Cortex of kidney (tissue), 1 donor: ENCODE results near the gene TSPAN4.

Experiments used
- DNase-seq: peaks from one replicate; lab custom pipeline; 2025; lab: John Stamatoyannopoulos, UW

Gene TSPAN4

DNA sequence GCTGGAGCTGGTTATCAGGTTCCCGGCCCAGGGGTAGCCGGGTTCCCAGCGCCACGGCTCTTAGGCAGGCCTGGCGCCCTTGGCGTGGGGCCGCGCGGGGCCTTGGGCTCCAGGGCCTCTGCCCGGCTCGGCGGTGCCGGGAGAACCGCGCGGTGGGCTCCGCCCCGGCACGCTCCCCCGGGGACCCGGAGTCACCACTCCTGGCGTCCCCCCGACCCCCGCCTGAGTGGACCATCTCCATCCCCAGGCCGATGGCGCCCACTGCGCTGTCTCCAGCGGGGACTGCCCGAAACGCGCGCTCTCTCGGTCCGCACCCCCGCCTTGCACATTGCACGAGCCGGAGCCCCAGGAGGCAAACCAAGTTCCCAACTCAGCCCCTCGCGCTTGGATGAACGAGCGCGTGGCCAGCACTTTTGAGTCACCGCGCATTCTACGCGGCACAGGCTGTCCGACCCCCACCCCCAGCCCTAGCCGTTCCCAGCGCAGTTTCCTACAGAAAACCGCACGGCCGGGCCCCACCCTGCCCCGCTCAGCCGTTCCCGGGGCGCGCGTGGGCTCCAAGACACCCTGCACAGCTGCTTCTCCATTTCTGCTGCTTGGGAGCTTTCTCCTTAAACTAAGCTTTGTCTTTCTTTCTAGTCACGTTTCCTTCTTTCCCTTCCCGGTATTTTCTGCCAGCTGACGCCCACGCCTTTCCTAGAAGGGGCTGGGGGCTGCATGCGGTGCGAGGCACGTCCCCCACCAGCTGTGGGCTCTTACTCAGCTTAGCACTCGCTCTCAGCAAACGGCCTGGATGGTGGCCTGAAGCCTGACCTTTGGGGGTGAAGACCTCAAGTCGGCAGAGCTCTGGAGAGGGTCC is 68.6 kb downstream of the TSPAN4 start:
- no peak for DNase-seq

DNA sequence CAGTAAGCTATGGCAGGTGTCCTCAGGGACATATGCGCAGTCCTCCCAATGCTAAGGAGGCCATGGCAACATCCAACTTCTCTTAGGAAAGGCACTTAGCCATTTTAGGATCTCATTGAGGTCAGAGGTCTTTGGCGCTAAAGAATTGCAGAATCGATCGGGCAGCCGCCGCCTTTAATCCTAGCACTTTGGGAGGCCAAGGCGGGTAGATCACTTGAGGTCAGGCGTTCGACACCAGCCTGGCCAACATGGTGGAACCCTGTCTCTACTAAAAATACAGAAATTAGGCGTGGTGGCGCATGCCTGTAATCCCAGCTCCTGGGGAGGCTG is 69.2 kb downstream of the TSPAN4 start:
- no peak for DNase-seq

- DNase-seq, result no peak
Measured at GRCh38 chr11:912266-912665, 69.6 kb downstream of the TSPAN4 start.

DNA sequence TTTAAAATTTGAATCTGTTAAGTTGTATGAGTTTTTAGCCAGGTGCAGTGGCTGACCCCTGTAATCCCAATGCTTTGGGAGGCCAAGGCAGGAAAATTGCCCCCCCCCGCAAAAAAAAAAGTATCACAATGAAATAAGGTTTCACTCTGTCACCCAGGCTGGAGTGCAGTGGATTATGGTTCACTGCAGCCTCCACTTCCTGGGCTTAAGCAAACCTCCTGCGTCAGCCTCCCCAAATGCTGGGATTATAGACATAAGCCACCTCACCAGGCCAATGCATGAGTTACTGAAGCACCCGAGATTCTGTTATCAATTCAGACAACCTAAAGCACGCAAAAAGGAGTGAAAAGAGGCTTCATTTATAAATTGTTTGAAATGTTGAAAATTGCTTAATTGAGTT is 70.4 kb downstream of the TSPAN4 start:
- no peak for DNase-seq

GRCh38 chr11:914204-914603 is 71.6 kb downstream of the TSPAN4 start:
- no peak for DNase-seq

DNA sequence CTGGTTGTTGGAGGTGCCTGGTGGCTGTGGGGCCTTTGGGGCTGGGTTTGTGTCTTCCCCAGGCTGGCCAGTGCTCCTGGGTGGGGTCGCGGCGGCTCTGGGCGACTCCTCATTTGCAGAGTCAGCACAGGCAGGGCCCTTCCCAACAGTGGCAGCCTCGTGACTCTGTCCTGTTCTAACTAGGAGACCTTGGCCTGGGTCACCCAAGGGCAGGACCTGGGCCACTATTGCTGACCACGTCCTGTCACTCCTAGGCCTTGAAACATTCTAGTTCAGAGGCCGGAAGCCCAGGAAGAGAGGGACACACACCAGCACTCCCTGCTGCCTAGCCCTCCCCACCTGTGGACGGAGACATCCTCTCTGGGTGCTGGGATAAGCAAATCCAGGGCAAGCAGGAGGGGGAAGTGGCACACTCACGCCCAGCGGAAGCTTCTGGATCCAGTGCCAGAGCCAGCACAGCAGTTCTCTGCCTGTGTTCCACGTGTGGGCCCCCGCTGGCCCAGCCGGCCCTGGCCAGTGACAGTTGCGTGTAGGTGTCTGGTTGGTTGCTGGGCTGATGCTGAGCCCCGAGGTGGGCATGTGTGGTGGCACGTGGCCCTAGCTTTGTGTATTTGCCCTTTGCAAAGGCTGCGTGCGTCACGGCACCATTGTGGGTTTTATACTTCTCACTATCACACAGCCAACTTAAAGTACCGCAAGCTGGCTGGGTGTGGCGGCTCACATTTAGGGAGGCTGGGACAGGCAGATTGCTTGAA is 72.3 kb downstream of the TSPAN4 start:
- DNase-seq, result no peak
